ENCODE data around the gene ATOH8. TPM values are rescaled to one million over a fixed set of nuclear protein-coding genes. Genes with fewer than 3 reads are reported as not detected.

ATOH8 gene
- polyA plus RNA-seq, 2 of the 4 experiments (the other 2 are of a cell fraction) = 1.8 to 20.0 TPM

- TF ChIP-seq ELK1 (IDR thresholded peaks at IDR 0.05; ENCODE audit: low read depth, low read length) = no peak
- TF ChIP-seq MAX (IDR thresholded peaks at IDR 0.05) = no peak
- no peak for TF ChIP-seq BCL3 (IDR thresholded peaks at IDR 0.05)
- TF ChIP-seq POLR2AphosphoS2 (conservative IDR thresholded peaks at IDR 0.05; ENCODE audit: low read length) = no peak
- TF ChIP-seq PHF8 (IDR thresholded peaks at IDR 0.05; ENCODE audit: borderline replicate concordance, low read depth) = no peak
Measured at GRCh38 chr2:85761512-85761944, 7.7 kb downstream of the ATOH8 start (continued).

- DNase-seq (ENCODE audit: low read depth in 1 of 2, low spot score in 1 of 2) = no peak
- TF ChIP-seq BCL3 (IDR thresholded peaks at IDR 0.05) = no peak
- no peak for TF ChIP-seq EHF (CRISPR knock-in tag; IDR thresholded peaks at IDR 0.05)
- no peak for TF ChIP-seq BHLHE40 (IDR thresholded peaks at IDR 0.05; ENCODE audit: low read depth, low read length)
- no peak for TF ChIP-seq MAFK (IDR thresholded peaks at IDR 0.05; ENCODE audit: partially characterized antibody)
- TF ChIP-seq HDAC2 (IDR thresholded peaks at IDR 0.05) = no peak
- no peak for TF ChIP-seq JUNB (IDR thresholded peaks at IDR 0.05)
- no peak for TF ChIP-seq HES2 (IDR thresholded peaks at IDR 0.05)
- no peak for TF ChIP-seq SMC3 (IDR thresholded peaks at IDR 0.05)
- TF ChIP-seq FOSB (CRISPR knock-in tag; IDR thresholded peaks at IDR 0.05) = no peak
- TF ChIP-seq GATA3 (IDR thresholded peaks at IDR 0.05; ENCODE audit: borderline replicate concordance) = no peak
- TF ChIP-seq E2F6 (IDR thresholded peaks at IDR 0.05; ENCODE audit: borderline replicate concordance, low read depth) = no peak
- TF ChIP-seq ATOH8 (CRISPR knock-in tag; IDR thresholded peaks at IDR 0.05; ENCODE audit: low read depth) = no peak
- no peak for TF ChIP-seq EHMT2 (IDR thresholded peaks at IDR 0.05; ENCODE audit: low read depth)
- no peak for TF ChIP-seq HMGXB4 (CRISPR knock-in tag; IDR thresholded peaks at IDR 0.05; ENCODE audit: borderline replicate concordance)
- TF ChIP-seq POLR2AphosphoS2 (conservative IDR thresholded peaks at IDR 0.05; ENCODE audit: low read length) = no peak
- TF ChIP-seq RARB (CRISPR knock-in tag; IDR thresholded peaks at IDR 0.05) = no peak
- no peak for TF ChIP-seq HOXA7 (CRISPR knock-in tag; IDR thresholded peaks at IDR 0.05)
- no peak for TF ChIP-seq CBX2 (IDR thresholded peaks at IDR 0.05; ENCODE audit: borderline replicate concordance, low read depth)
- no peak for TF ChIP-seq CEBPB (IDR thresholded peaks at IDR 0.05)
- no peak for TF ChIP-seq NR3C1 (IDR thresholded peaks at IDR 0.05)
- ChIA-PET POLR2A (interaction anchor here (1.3 kb wide), 1 partner anchor 10 kb away, joined by 7 read pairs; no protein-coding TSS in a partner anchor), CTCF (interaction anchor here (0.6 to 63.0 kb wide), 12 partner anchors 11 to 318 kb away, joined by 3 to 1675 read pairs (median 6); partner anchors contain the start of gene ATOH8)
- no peaks in the 10 kb centered on the region for H3K9me3 ChIP-seq
- no peak for FAIRE-seq
- ATAC-seq = no peak
- peak overlapping the region in 1 of 2 experiments; percentile 46; a peak in 2 of 6 replicates for H3K27ac ChIP-seq
- 0 out of 3 replicates have a peak overlapping the region, but pooled peaks have one; percentile 40 for H3K4me2 ChIP-seq
- 86% methylated on average over 4 of the region's 4 CpGs for WGBS (ENCODE audit: missing lambda C conversion rate)
- H3K4me1 ChIP-seq = peaks cover 41% of the 10 kb centered on the region
- H3K4me3 ChIP-seq = no peak overlapping the region
Measured at GRCh38 chr2:85761946-85762345, 8.2 kb downstream of the ATOH8 start.

All from A549 (cell line).